Measurements from ENCODE around the gene HS3ST4. TPM values are rescaled to one million over a fixed set of nuclear protein-coding genes. Genes with fewer than 3 reads are reported as not detected.

Gene HS3ST4
- total and polyA plus RNA-seq, 2 of the 8 experiments (the other 6 are each of a cell fraction or from before 2014, with no cell fraction given): 1.9 to 3.3 TPM

- H3K56ac ChIP-seq (replicated peaks; ENCODE audit: insufficient read length, low read depth, low read length): peak overlapping the region; percentile 78
- H3K23me2 ChIP-seq (ENCODE audit: low read depth, low read length): peaks cover 12% of the 10 kb centered on the region; the same call in 1 of the 2 replicates
- no peak overlapping the region for H3K14ac ChIP-seq (ENCODE audit: insufficient read length)
- H3K9me3 ChIP-seq (ENCODE audit: insufficient read depth in 2 of 2, low read depth in 1 of 2, low read length in 1 of 2): no peaks in the 10 kb centered on the region
- H3K36me3 ChIP-seq (ENCODE audit: control insufficient read depth in 2 of 4, insufficient read depth in 4 of 4, low read length in 3 of 4): no peaks in the 10 kb centered on the region
- no peak overlapping the region for H3K4me3 ChIP-seq (ENCODE audit: extremely low read depth in 1 of 4, insufficient read depth in 2 of 4, low read depth in 3 of 4, low read length in 4 of 4)
- no peak overlapping the region for H2BK20ac ChIP-seq (ENCODE audit: low read length)
- H3K27ac ChIP-seq (ENCODE audit: low read depth, low read length): no peak overlapping the region
- no peak for FAIRE-seq
- 92% methylated on average over 3 of the region's 3 CpGs; no CpG with 5 or more reads in 1 of the 2 experiments for WGBS, 2 experiments (ENCODE audit: extremely low coverage in 1 of 2, insufficient coverage in 1 of 2, insufficient read length in 1 of 2, insufficient replicate concordance in 2 of 2, low coverage in 1 of 2, low lambda C conversion rate in 2 of 2, missing lambda C conversion rate in 1 of 2)
- H3K18ac ChIP-seq (ENCODE audit: extremely low read depth, low read length): no peak overlapping the region
- H4K20me1 ChIP-seq (replicated peaks in 1 of 2; ENCODE audit: control insufficient read depth in 1 of 2, insufficient read depth in 2 of 2, low read length in 2 of 2): peaks cover 0 to 4% of the 10 kb centered on the region in 2 experiments
- no peak overlapping the region for H4K8ac ChIP-seq (ENCODE audit: extremely low read depth, insufficient read depth, low read length)
- no peak overlapping the region for H3K4ac ChIP-seq (replicated peaks; ENCODE audit: insufficient read length, low read depth, low read length)
- POLR2A ChIA-PET (ENCODE audit: partially characterized antibody): interaction anchor here (0.6 to 0.9 kb wide), 3 partner anchors 8 to 129 kb away, joined by 3 read pairs; no protein-coding TSS in a partner anchor
- H2AK5ac ChIP-seq (ENCODE audit: low read depth, low read length): no peak overlapping the region
- no peak overlapping the region for H2BK5ac ChIP-seq (ENCODE audit: low read depth, low read length)
- CTCF ChIA-PET (ENCODE audit: partially characterized antibody): no interaction called here
- no peaks in the 10 kb centered on the region for H3K79me1 ChIP-seq (ENCODE audit: low read depth, low read length)
- H3K4me2 ChIP-seq (ENCODE audit: insufficient read depth in 1 of 2, low read depth in 2 of 2, low read length in 2 of 2): no peak overlapping the region
- no peak overlapping the region for H3K23ac ChIP-seq (ENCODE audit: insufficient read length)
- H3K4me1 ChIP-seq (replicated peaks in 1 of 4; ENCODE audit: control insufficient read depth in 3 of 4, insufficient read depth in 4 of 4, low read length in 3 of 4): peaks cover 0 to 3% (median 0%) of the 10 kb centered on the region in 4 experiments; a peak in 1 of 7 replicates
- H3K27me3 ChIP-seq (replicated peaks in 1 of 4; ENCODE audit: control insufficient read depth in 3 of 4, extremely low read depth in 1 of 4, insufficient read depth in 3 of 4, low read length in 3 of 4): no peaks in the 10 kb centered on the region
- no peak overlapping the region for H3K9ac ChIP-seq (replicated peaks in 1 of 4; ENCODE audit: extremely low read depth in 1 of 4, low read depth in 3 of 4, low read length in 3 of 4)
- H3K79me2 ChIP-seq (ENCODE audit: control insufficient read depth in 1 of 2, insufficient read depth in 2 of 2, low read length in 2 of 2): no peaks in the 10 kb centered on the region
- no peak for DNase-seq (ENCODE audit: low read depth in 1 of 2, low spot score in 2 of 2)
- no peak overlapping the region for H4K5ac ChIP-seq (ENCODE audit: insufficient read length, low read depth, low read length)
- H4K91ac ChIP-seq (replicated peaks; ENCODE audit: insufficient read length, low read length): peak overlapping the region; percentile 9
- no peak overlapping the region for H2BK12ac ChIP-seq (ENCODE audit: low read depth, low read length)
- no peak overlapping the region for H2AFZ ChIP-seq (ENCODE audit: low read length)
- no peak overlapping the region for H2BK15ac ChIP-seq (ENCODE audit: low read length)
- H2BK120ac ChIP-seq (replicated peaks; ENCODE audit: low read depth, low read length): no peak overlapping the region
- no peak for TF ChIP-seq SIN3A (conservative IDR thresholded peaks at IDR 0.05 in 1 of 2, IDR thresholded peaks at IDR 0.05 in 1 of 2; ENCODE audit: low read depth in 1 of 2, low read length in 2 of 2)
- TF ChIP-seq PHF8 (conservative IDR thresholded peaks at IDR 0.05; ENCODE audit: low read depth, low read length): no peak
- TF ChIP-seq BCL11A (IDR thresholded peaks at IDR 0.05; ENCODE audit: low read depth in 2 of 2, low read length in 2 of 2): no peak
- no peak for TF ChIP-seq SUZ12 (IDR thresholded peaks at IDR 0.05; ENCODE audit: low read length)
- no peak for TF ChIP-seq SAP30 (IDR thresholded peaks at IDR 0.05; ENCODE audit: insufficient read depth, insufficient replicate concordance, low read length)
- TF ChIP-seq KDM4A (IDR thresholded peaks at IDR 0.05; ENCODE audit: low read depth, low read length, severe bottlenecking): no peak
- TF ChIP-seq MAFK (IDR thresholded peaks at IDR 0.05; ENCODE audit: low read depth, low read length): no peak
- no peak for TF ChIP-seq TEAD4 (IDR thresholded peaks at IDR 0.05; ENCODE audit: low read depth, low read length)
- TF ChIP-seq ZNF274 (IDR thresholded peaks at IDR 0.05; ENCODE audit: borderline replicate concordance, extremely low read depth, low read length): no peak
- no peak for TF ChIP-seq GABPA (IDR thresholded peaks at IDR 0.05; ENCODE audit: borderline replicate concordance, insufficient read depth, low read length)
- no peak for TF ChIP-seq POLR2AphosphoS5 (IDR thresholded peaks at IDR 0.05; ENCODE audit: low read depth, low read length)
Observed at GRCh38 chr16:25872369-25873070, 180.8 kb downstream of the HS3ST4 start.
